Subcutaneous abdominal adipose tissue (tissue), 5 donors: Measurements from ENCODE around the gene SLC41A3.

Experiments
- H3K27ac ChIP-seq: one replicate; pipeline ENCODE4 v1.7.0; 2013; ENCODE audit warnings: low read depth, mild to moderate bottlenecking, inconsistent platforms, low read length, moderate library complexity
- H3K27me3 ChIP-seq, 5 donors: one replicate each; pipeline ENCODE4 v1.7.0; 2013; ENCODE audit warnings: low read length in 5 of 5, inconsistent platforms in 1 of 5; ENCODE audit not compliant: control insufficient read depth in 5 of 5, insufficient read depth in 4 of 5
- H3K36me3 ChIP-seq, 5 donors: one replicate each; pipeline ENCODE4 v1.7.0; 2013; ENCODE audit warnings: low read length in 5 of 5; ENCODE audit not compliant: control insufficient read depth in 5 of 5, insufficient read depth in 5 of 5
- H3K4me1 ChIP-seq, 5 donors: one replicate each; pipeline ENCODE4 v1.7.0; 2013; ENCODE audit warnings: low read length in 5 of 5, mild to moderate bottlenecking in 3 of 5, moderate library complexity in 1 of 5; ENCODE audit not compliant: control insufficient read depth in 5 of 5, insufficient read depth in 5 of 5
- H3K4me3 ChIP-seq, 5 donors: one replicate each; pipeline ENCODE4 v1.7.0; 2013; ENCODE audit warnings: low read length in 5 of 5, low read depth in 1 of 5
- H3K9ac ChIP-seq, 5 donors: one replicate each; pipeline ENCODE4 v1.7.0; 2013; ENCODE audit warnings: low read length in 5 of 5, mild to moderate bottlenecking in 4 of 5, moderate library complexity in 3 of 5
- H3K9me3 ChIP-seq, 5 donors: one replicate each; pipeline ENCODE4 v1.7.0; 2013; ENCODE audit warnings: low read length in 5 of 5; ENCODE audit not compliant: control insufficient read depth in 5 of 5
- donor health status: healthy.
- donor health status: healthy.
- donor health status: healthy.
- donor health status: healthy.
- donor health status: healthy.

SLC41A3 gene

DNA sequence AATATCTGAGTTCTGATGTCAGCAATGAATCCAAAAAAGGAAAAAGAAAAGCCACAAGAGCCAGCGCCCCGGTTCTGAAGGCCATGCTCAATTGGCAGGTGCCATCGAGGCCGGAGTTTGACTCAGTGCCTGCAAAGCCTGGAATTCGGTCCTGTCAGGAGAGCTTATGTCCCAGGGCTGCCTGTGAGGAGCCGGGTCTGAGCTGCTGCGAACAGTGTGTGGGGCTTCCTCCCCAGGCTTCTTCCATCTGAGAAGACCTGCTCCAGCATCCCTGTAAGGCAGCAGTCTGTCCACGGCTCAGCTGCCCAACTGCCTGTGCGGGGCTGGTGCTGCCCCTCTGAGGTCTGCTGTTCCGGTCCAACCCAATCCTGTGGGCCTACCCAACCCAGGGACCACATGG, 68.8 kb downstream of the SLC41A3 start:
- Histone ChIP-seq H3K36me3 (peaks cover 0 to 58% (median 33%) of the 10 kb centered on the region in 5 donors), H3K27me3 (no peaks in the 10 kb centered on the region), H3K9ac (no peak overlapping the region), H3K4me3 (no peak overlapping the region), H3K9me3 (no peaks in the 10 kb centered on the region), H3K27ac (no peak overlapping the region), H3K4me1 (no peaks in the 10 kb centered on the region)

- Histone ChIP-seq H3K4me1 (no peaks in the 10 kb centered on the region), H3K4me3 (no peak overlapping the region), H3K36me3 (peaks cover 0 to 61% (median 33%) of the 10 kb centered on the region in 5 donors), H3K9ac (no peak overlapping the region), H3K27ac (no peak overlapping the region), H3K27me3 (no peaks in the 10 kb centered on the region), H3K9me3 (no peaks in the 10 kb centered on the region)
Measured at GRCh38 chr3:126014252-126014651, 69.7 kb downstream of the SLC41A3 start.

- Histone ChIP-seq H3K27ac (no peak overlapping the region), H3K4me1 (no peaks in the 10 kb centered on the region), H3K4me3 (no peak overlapping the region), H3K27me3 (no peaks in the 10 kb centered on the region), H3K36me3 (peaks cover 0 to 64% (median 36%) of the 10 kb centered on the region in 5 donors), H3K9me3 (no peaks in the 10 kb centered on the region), H3K9ac (no peak overlapping the region)
Measured at GRCh38 chr3:126013751-126014156, 70.2 kb downstream of the SLC41A3 start.

GRCh38 chr3:126009181-126009580, 74.7 kb downstream of the SLC41A3 start:
- Histone ChIP-seq H3K9ac (no peak overlapping the region), H3K4me3 (no peak overlapping the region), H3K9me3 (no peaks in the 10 kb centered on the region), H3K4me1 (no peaks in the 10 kb centered on the region), H3K27me3 (no peaks in the 10 kb centered on the region), H3K27ac (no peak overlapping the region), H3K36me3 (peaks cover 3 to 75% (median 45%) of the 10 kb centered on the region in 5 donors)

GRCh38 chr3:126008219-126008618, 75.7 kb downstream of the SLC41A3 start:
- H3K27me3 ChIP-seq = no peaks in the 10 kb centered on the region
- H3K36me3 ChIP-seq = peaks cover 3 to 68% (median 45%) of the 10 kb centered on the region in 5 donors
- no peaks in the 10 kb centered on the region for H3K9me3 ChIP-seq
- no peak overlapping the region for H3K4me3 ChIP-seq
- no peak overlapping the region for H3K9ac ChIP-seq
- no peaks in the 10 kb centered on the region for H3K4me1 ChIP-seq
- no peak overlapping the region for H3K27ac ChIP-seq

DNA sequence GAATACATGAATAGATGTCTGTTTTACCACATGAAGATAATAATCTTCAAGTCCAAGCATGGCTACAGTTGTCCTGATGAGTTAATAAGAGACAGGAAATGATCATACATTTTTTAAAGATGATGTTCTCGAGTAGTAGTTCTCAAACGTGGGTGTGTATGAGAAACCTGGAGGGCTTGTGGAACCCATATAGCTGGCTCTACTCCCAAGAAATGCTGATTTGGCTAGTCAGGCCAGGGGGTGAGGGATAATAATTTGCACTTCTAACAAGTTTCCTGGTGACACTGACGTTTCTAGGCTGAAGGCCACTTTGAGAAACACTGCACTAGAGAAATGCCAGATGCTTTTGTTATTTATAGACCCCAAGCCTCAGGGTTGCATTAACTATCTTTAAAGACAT, 78.0 kb downstream of the SLC41A3 start:
- Histone ChIP-seq H3K9me3 (peaks cover 0 to 6% (median 0%) of the 10 kb centered on the region in 5 donors), H3K4me3 (no peak overlapping the region), H3K27ac (no peak overlapping the region), H3K27me3 (no peaks in the 10 kb centered on the region), H3K36me3 (peaks cover 3 to 54% (median 36%) of the 10 kb centered on the region in 5 donors), H3K9ac (no peak overlapping the region), H3K4me1 (no peaks in the 10 kb centered on the region)

- no peak overlapping the region for H3K27ac ChIP-seq
- H3K9ac ChIP-seq = no peak overlapping the region
- no peak overlapping the region for H3K4me3 ChIP-seq
- no peaks in the 10 kb centered on the region for H3K4me1 ChIP-seq
- H3K27me3 ChIP-seq = no peaks in the 10 kb centered on the region
- H3K9me3 ChIP-seq = peaks cover 0 to 6% (median 0%) of the 10 kb centered on the region in 5 donors
- H3K36me3 ChIP-seq = peaks cover 3 to 44% (median 31%) of the 10 kb centered on the region in 5 donors
Measured at GRCh38 chr3:126004692-126005091, 79.2 kb downstream of the SLC41A3 start.

DNA sequence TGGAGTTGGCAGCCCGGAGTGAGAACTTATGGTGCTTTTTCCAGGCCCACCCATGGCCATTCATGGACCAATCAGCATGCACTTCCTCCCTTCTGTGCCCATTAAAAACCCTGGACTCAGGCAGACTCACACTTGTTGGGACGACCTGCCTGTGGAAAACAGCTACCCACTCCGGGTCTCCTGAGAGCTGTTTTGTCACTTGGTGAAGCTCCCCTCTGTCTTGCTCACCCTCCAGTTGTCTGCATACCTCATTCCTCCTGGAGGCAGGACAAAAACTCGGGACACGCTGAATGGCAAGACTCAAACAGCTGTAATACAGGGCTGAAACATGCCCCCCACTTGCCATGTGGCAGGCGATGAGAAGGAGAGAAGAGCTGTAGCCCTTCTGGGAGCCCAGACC, 79.7 kb downstream of the SLC41A3 start:
- H3K4me3 ChIP-seq = no peak overlapping the region
- no peaks in the 10 kb centered on the region for H3K27me3 ChIP-seq
- H3K9ac ChIP-seq = no peak overlapping the region
- peaks cover 3 to 44% (median 31%) of the 10 kb centered on the region in 5 donors for H3K36me3 ChIP-seq
- peaks cover 0 to 6% (median 0%) of the 10 kb centered on the region in 5 donors for H3K9me3 ChIP-seq
- H3K27ac ChIP-seq = no peak overlapping the region
- H3K4me1 ChIP-seq = no peaks in the 10 kb centered on the region

GRCh38 chr3:126003447-126004190, 80.3 kb downstream of the SLC41A3 start:
- Histone ChIP-seq H3K27ac (no peak overlapping the region), H3K36me3 (peaks cover 3 to 40% (median 27%) of the 10 kb centered on the region in 5 donors), H3K4me3 (no peak overlapping the region), H3K4me1 (no peaks in the 10 kb centered on the region), H3K9ac (no peak overlapping the region), H3K9me3 (peaks cover 0 to 6% (median 0%) of the 10 kb centered on the region in 5 donors), H3K27me3 (no peaks in the 10 kb centered on the region)

GRCh38 chr3:126002189-126002588, 81.7 kb downstream of the SLC41A3 start:
- Histone ChIP-seq H3K27me3 (no peaks in the 10 kb centered on the region), H3K4me3 (no peak overlapping the region)

More at GRCh38 chr3:126002189-126002588, 81.7 kb downstream of the SLC41A3 start:
- H3K27ac ChIP-seq = no peak overlapping the region
- H3K9me3 ChIP-seq = peaks cover 0 to 6% (median 0%) of the 10 kb centered on the region in 5 donors
- no peaks in the 10 kb centered on the region for H3K4me1 ChIP-seq
- H3K9ac ChIP-seq = no peak overlapping the region
- peaks cover 3 to 26% (median 12%) of the 10 kb centered on the region in 5 donors for H3K36me3 ChIP-seq
